Measurements from ENCODE around the gene DSPP.
"Not testable (repeated sequence)": the region's sequence is repeated elsewhere in the genome, so short reads cannot be mapped to it uniquely, and the experiment has no call there.

The DSPP gene

DNA sequence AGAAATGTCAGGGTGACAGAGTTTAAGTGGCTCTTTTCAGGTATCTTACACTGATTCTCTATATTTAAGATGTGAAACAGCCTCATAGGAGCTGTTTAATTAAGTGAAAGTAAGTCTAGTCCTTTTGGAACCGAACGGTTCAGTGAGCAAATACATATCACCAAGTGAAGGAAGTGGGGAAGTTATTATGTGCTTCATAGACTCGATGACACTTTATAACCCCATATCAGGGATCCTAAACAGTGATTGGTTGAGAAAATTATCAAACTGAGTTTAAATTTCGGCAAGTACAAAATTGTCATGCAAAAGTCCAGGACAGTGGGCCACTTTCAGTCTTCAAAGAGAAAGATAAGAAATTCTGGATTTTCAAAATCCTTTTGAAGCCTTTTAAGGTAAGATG, at the start of gene DSPP:
Gene DSPP, plus strand, starts transcription at position 301 of the 400 bp plus-strand sequence. CDS start 2,380 bp downstream, outside the sequence.
- no peak for DNase-seq (ENCODE audit: low read depth in 3 of 3)

DNA sequence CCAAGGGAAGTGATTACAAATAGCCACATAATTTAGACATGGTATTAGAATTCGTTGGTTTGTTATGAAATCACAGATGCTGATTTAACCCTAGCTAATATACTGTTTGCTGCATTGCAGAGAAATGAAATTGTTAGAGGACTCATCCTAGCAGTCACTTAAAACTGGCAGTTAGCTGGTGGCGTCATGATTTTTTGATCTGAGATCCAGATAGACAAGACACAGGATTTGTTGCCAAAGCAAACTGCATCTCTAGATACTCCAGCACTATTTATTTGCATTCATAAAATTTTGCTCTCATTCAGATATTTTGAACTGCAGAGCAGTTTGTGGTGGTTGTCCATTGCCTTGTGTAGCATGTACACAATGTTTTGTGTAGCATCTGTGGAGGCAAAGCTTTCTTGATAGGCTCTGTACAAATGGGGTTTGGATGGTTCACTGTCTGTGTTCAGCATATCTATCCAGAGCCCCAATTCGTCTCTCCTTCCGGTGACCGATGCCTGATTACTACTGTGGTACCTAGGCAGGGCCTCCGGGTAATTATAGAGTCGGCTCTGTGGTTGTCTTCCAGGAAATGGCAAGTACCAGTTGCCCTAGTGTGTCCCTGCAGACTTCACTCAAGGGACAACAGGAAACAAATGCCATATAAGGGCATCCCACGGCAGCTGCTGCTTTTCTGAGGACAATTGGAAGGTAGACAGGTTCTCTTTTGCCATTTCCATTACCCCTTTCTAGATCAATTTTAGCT, 49.1 kb upstream of the DSPP start:
- DNase-seq (ENCODE audit: low read depth in 3 of 3): peak; percentile 3 to 25 (median 16)

DNA sequence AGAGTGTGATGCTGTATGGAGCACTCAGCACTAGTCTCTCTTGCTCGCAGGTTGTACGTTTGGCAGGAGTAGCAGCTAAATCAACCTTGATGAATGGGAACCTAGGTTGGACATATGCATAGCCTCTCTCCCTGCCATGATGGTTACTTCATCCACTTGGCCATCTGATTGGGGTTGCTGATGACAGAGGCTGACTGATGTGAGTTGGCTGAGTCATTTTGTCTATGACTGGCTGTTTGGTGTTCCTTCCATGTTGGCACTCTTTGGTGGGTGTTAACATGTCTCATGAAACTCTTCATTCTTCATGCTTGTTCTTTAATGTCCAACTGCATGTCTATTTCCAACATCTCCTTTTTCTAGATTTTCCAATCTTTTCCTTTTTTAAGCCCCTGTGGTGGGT, 47.5 kb upstream of the DSPP start:
- DNase-seq (ENCODE audit: low read depth in 3 of 3): no peak

DNA sequence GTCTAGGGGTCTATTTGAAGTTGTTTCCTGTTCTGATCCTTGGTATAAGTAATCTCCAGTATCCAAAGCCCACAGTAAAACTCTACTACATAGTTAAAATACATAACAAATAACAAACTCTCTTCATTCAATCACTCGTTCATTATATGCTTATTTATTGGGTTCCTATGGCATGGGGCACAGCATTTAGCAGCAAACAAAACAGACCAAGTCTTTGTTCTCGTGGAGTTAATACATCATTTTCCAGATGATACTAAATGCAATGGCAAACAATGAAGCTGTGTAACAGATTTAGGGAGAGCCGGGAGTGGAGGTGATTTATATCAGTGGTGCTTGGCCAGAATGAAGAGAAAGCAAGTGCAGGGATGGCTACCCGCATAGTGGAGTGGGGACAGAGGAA, 42.6 kb upstream of the DSPP start:
- no peak for DNase-seq (ENCODE audit: low read depth in 3 of 3)

DNA sequence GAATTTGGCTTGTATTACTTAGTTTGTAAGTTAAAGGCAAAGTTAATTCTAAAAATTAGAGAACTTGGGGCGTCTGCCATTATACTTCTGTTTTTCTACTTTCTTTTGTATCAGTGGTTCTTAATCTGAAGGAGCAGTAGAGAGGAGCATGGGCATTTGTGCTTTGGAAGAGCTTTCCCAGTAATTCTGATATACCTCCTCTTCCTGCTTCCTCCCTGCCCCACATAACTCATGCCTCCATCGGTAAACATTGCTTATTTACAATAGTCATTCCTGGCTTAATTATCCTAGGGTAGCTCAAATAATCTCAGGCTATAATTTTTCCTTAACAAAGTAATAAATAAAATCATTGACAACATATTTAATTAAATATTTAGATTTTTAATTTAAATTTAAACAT, 42.1 kb upstream of the DSPP start:
- no peak for DNase-seq (ENCODE audit: low read depth in 3 of 3)

DNA sequence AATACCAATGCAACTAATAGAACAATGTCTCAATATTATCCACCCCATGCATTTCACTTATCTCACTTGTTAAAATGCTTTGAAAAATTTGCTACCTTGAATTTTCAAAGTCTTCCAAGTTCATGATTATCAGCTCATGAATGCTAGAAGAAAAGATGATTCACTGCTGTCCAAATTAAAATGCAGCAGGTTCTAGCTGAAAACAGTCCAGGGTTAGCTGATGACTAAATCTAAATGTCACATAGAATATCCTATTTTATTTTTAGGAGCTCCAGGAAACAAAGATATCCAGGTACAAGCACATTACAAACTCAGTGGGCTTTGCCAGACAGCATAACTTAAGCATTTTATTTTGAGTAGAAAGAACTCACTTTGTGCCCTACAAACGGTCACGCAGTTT, 41.1 kb upstream of the DSPP start:
- DNase-seq (ENCODE audit: low read depth in 3 of 3): no peak

DNA sequence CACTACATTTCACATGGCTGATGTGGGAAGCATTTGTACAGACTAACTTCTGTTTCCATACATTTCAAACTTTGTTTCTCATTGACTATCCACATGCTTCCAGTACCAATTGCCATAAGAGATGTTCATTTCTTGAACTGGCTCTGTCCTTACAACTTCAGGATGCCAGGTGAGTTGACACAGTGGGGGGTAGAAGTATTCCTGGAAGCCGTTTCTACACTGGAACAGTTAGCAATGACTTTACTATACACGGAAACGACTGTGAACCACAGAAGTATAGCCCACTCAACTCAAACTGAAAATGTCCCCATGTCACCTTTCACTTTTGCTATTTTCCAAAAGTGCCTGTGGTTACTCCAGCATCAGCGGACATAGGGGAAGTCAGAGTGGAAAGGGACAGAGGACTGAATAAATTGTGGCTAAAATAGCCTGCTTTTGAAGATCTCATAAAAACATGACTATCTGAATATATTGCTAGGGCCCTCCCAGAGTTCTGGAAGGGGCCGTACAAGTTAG, 38.0 kb upstream of the DSPP start:
- DNase-seq (ENCODE audit: low read depth in 3 of 3): no peak

DNA sequence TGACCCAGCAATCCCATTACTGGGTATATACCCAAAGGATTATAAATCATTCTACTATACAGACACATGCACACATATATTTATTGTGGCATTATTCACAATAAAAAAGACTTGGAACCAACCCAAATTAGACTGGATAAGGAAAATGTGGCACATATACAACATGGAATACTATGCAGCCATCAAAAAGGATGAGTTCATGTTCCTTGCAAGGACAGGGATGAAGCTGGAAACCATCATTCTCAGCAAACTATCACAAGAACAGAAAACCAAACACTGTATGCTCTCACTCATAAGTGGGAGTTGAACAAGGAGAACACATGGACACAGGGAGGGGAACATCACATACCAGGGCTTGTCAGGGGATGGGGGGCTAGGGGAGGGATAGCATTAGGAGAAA, 34.0 kb upstream of the DSPP start:
- not testable (repeated sequence) for DNase-seq (ENCODE audit: low read depth in 3 of 3)

DNA sequence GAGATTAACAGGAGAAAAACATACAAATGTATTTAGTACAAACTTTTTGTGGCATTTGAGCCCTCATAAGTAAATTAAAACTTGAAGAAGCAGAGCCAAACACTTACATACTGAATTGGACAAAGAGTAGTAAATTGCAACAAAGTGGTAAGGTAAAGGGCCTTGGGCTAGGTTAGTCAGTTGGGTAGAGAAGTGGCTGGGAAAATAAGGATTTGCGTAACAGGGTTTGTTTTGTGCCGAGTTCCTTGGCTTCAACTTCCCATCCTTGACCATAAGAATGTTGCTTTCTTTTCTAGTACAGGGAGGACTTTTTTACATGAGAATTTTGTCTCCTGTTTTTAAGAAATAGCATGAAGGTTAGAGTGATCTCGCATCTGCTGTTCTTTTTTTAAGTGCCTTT, 33.3 kb upstream of the DSPP start:
- DNase-seq (ENCODE audit: low read depth in 3 of 3): no peak

DNA sequence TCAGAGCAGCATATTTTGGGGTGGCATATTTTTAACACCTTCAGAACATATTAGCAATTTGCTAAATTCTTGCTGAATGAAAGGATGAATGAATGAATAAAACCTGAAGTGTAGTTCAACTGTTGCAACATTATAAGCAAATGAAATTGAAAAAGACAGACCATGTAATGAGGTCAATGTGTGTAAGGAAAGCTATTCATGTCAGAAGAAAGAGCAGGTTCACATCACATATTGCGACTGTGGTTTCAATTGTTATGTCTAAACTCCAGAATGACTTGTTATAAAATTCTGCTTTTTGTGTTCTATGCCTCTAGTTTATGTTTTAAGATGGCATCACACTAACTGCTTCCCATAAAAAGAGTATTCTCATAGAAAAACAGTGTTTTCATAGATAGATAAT, 32.9 kb upstream of the DSPP start:
- no peak for DNase-seq (ENCODE audit: low read depth in 3 of 3)

DNA sequence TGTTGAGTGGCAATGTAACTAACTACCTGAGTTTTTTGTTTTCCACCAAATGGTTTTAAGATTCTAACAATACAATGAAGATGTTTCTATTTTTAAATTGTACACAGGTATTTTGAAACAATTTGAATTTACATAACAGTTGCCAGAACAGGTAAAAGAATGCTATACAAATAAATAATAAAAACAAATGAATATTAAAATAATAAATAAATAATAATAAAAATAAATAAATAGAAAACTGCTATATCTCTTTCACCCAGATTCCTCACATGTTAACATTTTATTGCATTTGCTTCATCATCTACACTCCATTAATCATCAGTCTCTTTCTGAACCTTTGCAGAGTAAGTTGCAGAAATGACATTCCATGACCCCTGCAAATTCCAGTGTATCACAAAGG, 32.3 kb upstream of the DSPP start:
- no peak for DNase-seq (ENCODE audit: low read depth in 3 of 3)

DNA sequence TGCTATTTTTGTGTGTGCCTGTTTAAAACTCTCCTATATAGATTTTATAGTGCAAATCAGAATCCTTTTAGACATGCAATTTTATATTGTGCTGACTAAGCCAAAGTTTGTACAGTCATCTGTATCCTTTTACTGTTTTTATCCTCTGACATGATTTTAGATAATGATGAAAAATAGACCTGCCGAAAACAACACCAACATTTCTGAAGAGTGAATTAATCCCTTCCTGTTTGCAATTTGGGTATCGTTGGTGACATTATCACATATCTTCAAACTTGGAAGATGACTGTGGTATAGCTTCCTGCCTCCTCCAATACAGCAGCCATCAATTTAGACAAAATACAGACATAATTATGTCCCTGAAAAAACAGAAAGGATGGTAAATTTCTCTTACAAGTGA, 28.9 kb upstream of the DSPP start:
- no peak for DNase-seq (ENCODE audit: low read depth in 3 of 3)

DNA sequence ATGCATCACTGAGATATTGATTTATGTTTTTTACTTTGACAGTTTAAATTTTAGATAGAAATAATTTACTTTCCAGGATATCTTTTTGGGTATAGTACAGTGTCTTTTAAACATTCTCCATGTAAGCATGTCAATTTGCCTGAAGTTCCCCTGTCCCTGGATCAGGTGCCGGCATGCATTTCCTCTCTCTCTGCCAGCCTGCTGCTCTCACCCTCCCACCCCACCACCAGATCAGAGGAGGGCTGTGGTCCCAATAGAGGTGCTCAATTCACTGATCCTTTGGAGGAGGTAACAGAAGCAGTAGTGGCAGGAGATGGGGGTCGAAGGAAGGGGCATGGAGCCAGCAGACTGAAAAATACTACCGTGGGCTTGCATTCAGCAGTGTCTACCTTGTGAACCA, 28.3 kb upstream of the DSPP start:
- DNase-seq (ENCODE audit: low read depth in 3 of 3): no peak

DNA sequence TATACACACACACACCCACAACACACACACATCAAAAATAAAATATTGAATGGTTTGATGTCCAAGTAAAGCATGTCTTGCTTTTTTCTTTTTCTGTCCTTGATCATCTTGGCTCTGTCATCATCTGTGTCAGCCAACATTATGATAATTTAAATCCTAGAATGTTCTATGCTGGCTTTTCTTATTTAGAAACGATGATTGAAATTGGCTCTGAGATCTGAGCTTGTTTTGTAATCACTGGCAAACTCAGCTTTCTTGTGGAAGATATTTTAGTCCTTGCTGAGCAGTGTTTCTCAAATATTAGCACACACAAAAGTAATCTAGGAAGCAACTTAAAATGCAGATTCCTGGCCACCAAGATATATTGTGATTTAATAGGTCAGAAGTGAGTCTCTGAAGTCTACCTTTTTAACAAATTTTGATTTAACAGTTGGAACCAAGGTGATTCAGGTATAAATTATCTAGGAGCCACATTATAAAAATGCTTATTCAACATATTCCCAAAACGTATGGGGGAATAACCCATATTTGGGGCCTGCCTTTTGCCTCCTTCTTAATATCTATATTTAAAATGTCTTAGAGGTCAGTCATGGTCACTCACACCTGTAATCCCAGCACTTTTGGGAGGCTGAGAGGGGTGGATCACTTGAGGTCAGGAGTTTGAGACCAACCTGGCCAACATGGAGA, 24.0 kb upstream of the DSPP start:
- DNase-seq (ENCODE audit: low read depth in 3 of 3): no peak

DNA sequence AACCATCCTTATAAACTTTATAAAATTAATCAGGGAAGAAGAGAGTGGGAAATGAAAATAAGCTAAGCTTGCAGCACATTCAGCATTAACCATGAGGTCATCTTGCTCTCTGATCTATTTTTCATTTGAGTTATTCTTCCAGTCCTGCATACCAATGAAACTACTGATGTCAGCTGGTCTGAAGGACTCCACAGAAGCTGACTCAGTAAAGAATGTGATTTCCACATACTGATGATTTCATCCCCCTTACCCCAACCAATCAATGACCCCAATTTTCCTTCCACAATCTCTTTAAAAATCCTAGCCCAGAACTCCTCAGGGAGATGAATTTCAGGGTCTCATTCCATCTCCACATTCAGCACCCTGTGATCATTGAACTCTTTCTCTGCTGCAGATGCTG, 18.8 kb upstream of the DSPP start:
- no peak for DNase-seq (ENCODE audit: low read depth in 3 of 3)

DNA sequence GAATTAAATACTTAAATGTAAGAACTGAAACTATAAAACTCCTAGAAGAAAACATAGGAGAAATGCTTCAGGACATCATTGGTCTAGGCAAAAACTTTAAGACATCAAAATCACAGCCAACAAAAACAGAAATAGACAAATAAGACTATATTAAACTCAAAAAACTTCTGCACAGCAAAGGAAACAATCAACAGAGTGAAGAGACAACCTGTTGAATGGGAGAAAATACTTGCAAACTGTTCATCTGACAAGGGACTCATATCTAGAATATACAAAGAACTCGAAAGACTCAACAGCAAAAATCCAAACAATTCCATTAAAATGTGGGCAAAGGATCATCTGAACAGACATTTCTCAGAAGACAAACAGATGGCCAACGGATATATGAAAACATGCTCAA, 16.2 kb upstream of the DSPP start:
- no peak for DNase-seq (ENCODE audit: low read depth in 3 of 3)

DNA sequence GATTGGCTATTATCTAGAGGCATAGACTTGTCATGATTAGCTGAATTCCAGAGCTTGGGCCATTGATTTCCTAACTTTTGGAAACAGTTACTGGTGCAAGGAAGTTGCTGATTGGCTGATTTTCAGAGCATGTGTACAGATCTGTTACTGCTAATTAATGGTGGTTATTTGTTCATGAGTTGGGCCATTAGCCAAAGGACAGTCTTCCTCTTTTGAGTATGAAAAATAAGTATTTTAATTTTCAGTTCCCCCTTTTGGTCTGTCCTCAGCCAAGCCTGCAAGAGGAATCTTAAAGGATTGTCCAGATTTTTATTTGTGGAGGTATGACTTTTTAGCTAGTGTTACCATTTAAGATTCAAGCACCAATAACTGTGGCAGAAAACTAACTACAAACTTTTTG, 7.0 kb upstream of the DSPP start:
- DNase-seq (ENCODE audit: low read depth in 3 of 3): no peak

DNA sequence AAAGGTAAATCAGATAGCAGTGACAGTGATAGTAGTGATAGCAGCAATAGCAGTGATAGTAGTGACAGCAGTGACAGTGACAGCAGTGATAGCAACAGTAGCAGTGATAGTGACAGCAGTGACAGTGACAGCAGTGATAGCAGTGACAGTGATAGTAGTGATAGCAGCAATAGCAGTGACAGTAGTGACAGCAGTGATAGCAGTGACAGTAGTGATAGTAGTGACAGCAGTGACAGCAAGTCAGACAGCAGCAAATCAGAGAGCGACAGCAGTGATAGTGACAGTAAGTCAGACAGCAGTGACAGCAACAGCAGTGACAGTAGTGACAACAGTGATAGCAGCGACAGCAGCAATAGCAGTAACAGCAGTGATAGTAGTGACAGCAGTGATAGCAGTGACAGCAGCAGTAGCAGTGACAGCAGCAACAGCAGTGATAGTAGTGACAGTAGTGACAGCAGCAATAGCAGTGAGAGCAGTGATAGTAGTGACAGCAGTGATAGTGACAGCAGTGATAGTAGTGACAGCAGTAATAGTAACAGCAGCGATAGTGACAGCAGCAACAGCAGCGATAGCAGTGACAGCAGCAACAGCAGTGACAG, 6.1 kb downstream of the DSPP start:
- DNase-seq (ENCODE audit: low read depth in 3 of 3): no peak

DNA sequence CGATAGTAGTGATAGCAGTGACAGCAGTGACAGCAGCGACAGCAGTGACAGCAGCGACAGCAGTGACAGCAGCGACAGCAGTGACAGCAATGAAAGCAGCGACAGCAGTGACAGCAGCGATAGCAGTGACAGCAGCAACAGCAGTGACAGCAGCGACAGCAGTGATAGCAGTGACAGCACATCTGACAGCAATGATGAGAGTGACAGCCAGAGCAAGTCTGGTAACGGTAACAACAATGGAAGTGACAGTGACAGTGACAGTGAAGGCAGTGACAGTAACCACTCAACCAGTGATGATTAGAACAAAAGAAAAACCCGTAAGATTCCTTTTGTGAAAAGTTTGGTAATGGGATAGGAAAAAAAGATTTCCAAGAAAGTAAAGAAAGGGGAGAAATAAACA, 7.9 kb downstream of the DSPP start:
- DNase-seq (ENCODE audit: low read depth in 3 of 3): no peak

DNA sequence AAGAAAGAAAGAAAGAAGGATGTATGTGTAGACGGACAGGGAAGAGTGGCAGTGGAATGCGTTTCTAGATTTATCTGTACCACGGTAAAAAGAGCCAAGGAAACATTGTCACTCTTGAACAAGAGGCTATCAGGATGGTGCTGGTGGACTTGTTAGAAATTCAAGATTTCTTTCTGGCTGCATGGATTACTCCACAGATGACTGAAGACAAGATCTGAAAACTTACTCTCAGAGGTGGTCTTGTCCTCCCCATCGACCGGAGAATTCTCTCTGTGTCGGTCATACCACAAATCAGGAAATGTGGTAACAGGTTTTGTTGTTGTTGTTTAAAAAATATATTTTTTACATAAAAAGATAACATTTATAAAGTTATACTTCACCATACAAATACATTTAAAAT, 11.8 kb downstream of the DSPP start:
- no peak for DNase-seq (ENCODE audit: low read depth in 3 of 3)

DNA sequence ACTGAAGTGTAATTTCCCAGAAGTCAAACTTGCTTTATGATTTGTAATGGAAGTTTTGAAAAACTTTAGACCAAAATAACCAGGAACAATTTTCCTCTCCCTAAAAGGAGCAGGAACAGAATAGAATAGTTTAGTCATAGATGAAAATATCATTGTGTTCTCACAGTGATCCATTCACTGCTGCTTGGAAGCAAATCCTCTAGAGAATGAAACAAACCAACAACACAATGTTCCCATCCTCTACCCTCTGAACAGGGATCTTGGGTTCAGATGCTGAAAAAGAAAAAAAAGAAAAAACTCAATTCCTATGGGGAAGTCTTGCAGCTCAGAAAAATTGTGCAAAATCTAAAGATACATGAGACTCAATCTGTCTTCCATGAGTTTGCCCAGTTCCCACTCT, 12.2 kb downstream of the DSPP start:
- no peak for DNase-seq (ENCODE audit: low read depth in 3 of 3)

DNA sequence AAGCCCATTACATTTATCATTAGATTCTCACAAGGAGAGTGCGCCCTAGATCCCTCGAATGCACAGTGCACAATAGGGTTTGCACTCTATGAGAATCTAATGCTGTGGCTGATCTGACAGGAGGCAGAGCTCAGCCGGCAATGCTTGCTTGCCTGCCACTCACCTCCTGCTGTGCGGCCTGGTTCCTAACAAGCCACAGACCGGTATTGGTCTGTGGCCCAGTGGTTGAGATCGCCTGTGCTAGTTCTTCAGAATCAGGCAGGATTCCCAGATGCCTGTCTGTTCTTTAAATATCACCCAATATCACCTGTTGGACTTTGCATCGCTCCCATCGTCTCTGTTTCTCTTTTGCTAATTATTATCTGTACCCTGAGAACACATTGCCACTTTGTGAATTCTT, 14.0 kb downstream of the DSPP start:
- no peak for DNase-seq (ENCODE audit: low read depth in 3 of 3)

DNA sequence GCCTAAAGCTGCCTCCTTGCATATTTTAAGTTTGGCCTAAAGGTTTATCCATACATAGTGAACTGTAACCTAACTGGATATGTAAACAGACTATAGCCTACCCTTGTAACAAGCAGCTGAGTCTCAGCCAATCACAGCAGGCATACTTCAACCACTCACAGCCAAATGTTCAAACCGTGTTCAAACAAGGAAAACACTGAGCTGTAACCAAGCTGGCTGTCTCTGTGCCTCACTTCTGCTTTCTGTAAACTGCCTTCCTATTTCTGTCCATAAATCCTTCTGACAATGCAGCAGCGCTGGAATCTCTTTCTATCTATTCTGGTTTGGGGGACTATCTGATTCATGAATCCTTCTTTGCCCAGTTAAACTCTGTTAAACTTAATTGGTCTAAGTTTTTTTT, 16.4 kb downstream of the DSPP start:
- DNase-seq (ENCODE audit: low read depth in 3 of 3): no peak
